Measurements from ENCODE around the gene ATRN. TPM values are rescaled to one million over a fixed set of nuclear protein-coding genes. Genes with fewer than 3 reads are reported as not detected.

ATRN gene
- total RNA-seq, 3 donors from 2014 or later (not counting 1 experiment from before 2014, with no cell fraction given) = 16.1 to 21.8 (median 19.3) TPM

DNA sequence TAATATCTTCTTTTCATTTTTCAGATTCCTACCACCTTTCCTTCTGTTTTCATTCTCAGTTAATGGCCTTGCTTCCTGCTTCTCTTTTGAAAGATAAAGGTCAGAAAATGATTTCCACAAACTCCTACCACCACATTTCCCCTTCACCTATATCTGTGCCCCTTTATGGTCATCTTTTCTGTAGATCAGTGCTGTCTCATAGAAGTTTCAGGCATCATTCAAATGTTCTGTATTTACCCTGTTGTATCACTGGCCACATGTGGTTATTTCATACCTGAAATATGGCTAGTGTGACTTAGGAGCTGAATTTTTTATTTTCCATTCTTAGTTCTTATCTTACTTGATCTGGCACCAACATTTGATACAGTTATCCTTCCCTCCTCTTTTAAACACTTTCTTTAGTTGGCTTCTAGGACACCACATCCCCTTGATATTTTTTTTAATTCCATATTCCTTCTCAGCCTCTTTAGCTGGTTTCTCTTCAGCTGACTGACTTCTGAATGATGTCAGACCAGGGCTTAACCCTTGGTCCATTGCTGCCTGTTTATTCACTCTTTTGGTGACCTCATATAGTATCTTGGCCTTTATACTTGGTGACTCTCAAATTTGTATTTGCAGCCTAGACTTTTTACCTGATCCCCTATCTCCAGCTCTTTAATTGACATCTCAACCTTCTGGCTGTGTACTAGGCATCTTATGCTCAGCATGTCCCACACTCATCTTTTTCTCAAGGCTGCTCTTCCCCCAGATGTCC lies 81.0 kb downstream of the ATRN start:
- Histone ChIP-seq H3K4me1 (ENCODE audit: control insufficient read depth, insufficient read depth, low read length) (no peaks in the 10 kb centered on the region), H3K27me3 (ENCODE audit: control insufficient read depth, insufficient read depth, low read length) (no peaks in the 10 kb centered on the region), H3K4me3 (ENCODE audit: low read length) (no peak overlapping the region), H3K27ac (ENCODE audit: low read length) (no peak overlapping the region), H3K9me3 (ENCODE audit: control insufficient read depth, insufficient read depth, low read length) (no peaks in the 10 kb centered on the region), H3K36me3 (ENCODE audit: control insufficient read depth, insufficient read depth, low read length) (peaks cover 21% of the 10 kb centered on the region)
- ATAC-seq (no peak), DNase-seq (no peak)
- peaks cover 7 to 11% of the 10 kb centered on the region in 2 donors for H3K4me1 Mint-ChIP-seq
- TF ChIP-seq, protein P1, sequence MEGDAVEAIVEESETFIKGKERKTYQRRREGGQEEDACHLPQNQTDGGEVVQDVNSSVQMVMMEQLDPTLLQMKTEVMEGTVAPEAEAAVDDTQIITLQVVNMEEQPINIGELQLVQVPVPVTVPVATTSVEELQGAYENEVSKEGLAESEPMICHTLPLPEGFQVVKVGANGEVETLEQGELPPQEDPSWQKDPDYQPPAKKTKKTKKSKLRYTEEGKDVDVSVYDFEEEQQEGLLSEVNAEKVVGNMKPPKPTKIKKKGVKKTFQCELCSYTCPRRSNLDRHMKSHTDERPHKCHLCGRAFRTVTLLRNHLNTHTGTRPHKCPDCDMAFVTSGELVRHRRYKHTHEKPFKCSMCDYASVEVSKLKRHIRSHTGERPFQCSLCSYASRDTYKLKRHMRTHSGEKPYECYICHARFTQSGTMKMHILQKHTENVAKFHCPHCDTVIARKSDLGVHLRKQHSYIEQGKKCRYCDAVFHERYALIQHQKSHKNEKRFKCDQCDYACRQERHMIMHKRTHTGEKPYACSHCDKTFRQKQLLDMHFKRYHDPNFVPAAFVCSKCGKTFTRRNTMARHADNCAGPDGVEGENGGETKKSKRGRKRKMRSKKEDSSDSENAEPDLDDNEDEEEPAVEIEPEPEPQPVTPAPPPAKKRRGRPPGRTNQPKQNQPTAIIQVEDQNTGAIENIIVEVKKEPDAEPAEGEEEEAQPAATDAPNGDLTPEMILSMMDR (IDR thresholded peaks at IDR 0.05) = no peak
- no peaks in the 10 kb centered on the region for H3K36me3 Mint-ChIP-seq
- no peak overlapping the region for H3K4me3 Mint-ChIP-seq
- no peaks in the 10 kb centered on the region for H3K9me3 Mint-ChIP-seq
- no peaks in the 10 kb centered on the region for H3K27me3 Mint-ChIP-seq (ENCODE audit: low read depth in 2 of 2)
- intact Hi-C loops (cut with micrococcal nuclease) = no loop called here
- H3K27ac Mint-ChIP-seq = no peak overlapping the region

DNA sequence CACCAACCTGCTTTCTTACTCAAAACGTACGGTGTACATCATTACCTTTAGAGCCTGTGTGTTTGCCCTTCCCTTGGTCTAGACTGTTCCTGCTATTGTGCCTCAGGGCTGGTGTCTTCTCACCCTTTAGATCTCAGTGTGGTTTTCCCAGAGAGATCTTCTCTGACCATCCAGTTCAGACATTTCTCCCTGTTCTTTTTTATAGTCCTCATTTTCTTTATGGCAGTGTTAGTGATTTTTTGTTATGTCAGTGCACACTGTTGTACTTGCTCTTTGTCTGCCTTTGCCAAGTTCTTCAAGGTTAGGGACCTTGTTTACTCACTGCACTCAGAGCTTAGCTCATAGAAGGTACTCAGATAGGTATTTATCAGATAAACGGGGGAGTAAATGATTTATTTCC lies 82.8 kb downstream of the ATRN start:
- Histone ChIP-seq H3K36me3 (ENCODE audit: control insufficient read depth, insufficient read depth, low read length) (peaks cover 19% of the 10 kb centered on the region), H3K27me3 (ENCODE audit: control insufficient read depth, insufficient read depth, low read length) (no peaks in the 10 kb centered on the region), H3K4me1 (ENCODE audit: control insufficient read depth, insufficient read depth, low read length) (no peaks in the 10 kb centered on the region), H3K9me3 (ENCODE audit: control insufficient read depth, insufficient read depth, low read length) (no peaks in the 10 kb centered on the region), H3K27ac (ENCODE audit: low read length) (no peak overlapping the region), H3K4me3 (ENCODE audit: low read length) (no peak overlapping the region)
- Mint-ChIP-seq H3K36me3 (no peaks in the 10 kb centered on the region), H3K27me3 (ENCODE audit: low read depth in 2 of 2) (no peaks in the 10 kb centered on the region), H3K4me3 (no peak overlapping the region), H3K4me1 (peaks cover 7 to 11% of the 10 kb centered on the region in 2 donors), H3K9me3 (no peaks in the 10 kb centered on the region), H3K27ac (no peak overlapping the region)
- ATAC-seq (no peak), DNase-seq (no peak)
- intact Hi-C loops (cut with micrococcal nuclease) = no loop called here
- TF ChIP-seq, protein P1 (IDR thresholded peaks at IDR 0.05) = no peak
- 64% methylated on average over 3 of the region's 3 CpGs for WGBS (ENCODE audit: insufficient coverage)

DNA sequence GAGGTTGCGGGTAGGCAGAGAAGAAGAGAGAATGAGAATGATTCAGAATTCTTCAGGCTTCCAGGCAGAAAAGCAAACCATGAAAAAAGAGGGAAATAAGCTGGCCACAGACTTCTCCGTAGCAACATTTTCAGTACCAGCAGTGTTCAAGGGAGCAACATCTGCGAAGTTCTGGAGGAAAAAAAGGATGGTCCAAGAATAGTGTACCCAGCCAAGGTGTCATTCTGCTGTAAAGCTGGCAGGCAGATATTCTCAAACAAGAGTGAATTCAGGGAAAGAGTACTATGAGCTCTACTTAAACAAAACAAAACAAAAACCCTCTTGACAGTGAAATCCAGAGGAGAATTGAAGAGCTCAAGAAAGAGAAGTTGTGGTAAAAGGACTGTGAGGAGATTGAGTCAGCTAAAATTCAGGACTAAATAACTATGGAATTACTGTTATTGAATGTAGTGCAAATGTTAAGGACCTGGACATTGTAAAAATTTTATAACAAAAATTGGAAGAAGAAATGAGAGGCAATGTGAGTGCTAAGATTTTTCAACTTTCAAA lies 86.5 kb downstream of the ATRN start:
- Histone ChIP-seq H3K4me1 (ENCODE audit: control insufficient read depth, insufficient read depth, low read length) (no peaks in the 10 kb centered on the region), H3K27me3 (ENCODE audit: control insufficient read depth, insufficient read depth, low read length) (no peaks in the 10 kb centered on the region), H3K9me3 (ENCODE audit: control insufficient read depth, insufficient read depth, low read length) (no peaks in the 10 kb centered on the region), H3K4me3 (ENCODE audit: low read length) (no peak overlapping the region), H3K27ac (ENCODE audit: low read length) (no peak overlapping the region), H3K36me3 (ENCODE audit: control insufficient read depth, insufficient read depth, low read length) (peaks cover 6% of the 10 kb centered on the region)
- Mint-ChIP-seq H3K4me3 (no peak overlapping the region), H3K9me3 (no peaks in the 10 kb centered on the region), H3K36me3 (peaks cover 6% of the 10 kb centered on the region), H3K27ac (peak overlapping the region in 1 of 2 donors; percentile 48), H3K27me3 (ENCODE audit: low read depth in 2 of 2) (no peaks in the 10 kb centered on the region), H3K4me1 (peaks cover 0 to 2% of the 10 kb centered on the region in 2 donors)
- ATAC-seq (no peak), DNase-seq (no peak)
- 66% methylated on average over 3 of the region's 3 CpGs for WGBS (ENCODE audit: insufficient coverage)
- intact Hi-C loops (cut with micrococcal nuclease) = no loop called here
- TF ChIP-seq, protein P1 (IDR thresholded peaks at IDR 0.05) = no peak
